HepG2 (cell line): Measurements from ENCODE around the gene NCAPD2. TPM values are rescaled to one million over a fixed set of nuclear protein-coding genes. Genes with fewer than 3 reads are reported as not detected.

Source experiments
- ATAC-seq: fragments of 200-7000 bp; cut with Tn5 transposase; 3 replicates; pipeline ENCODE4 v1.9.1; 2020; ENCODE audit warnings: mild to moderate bottlenecking, moderate library complexity
- BruUV-seq: library from RNA; stranded (reverse); fragments of 400-500 nt; replicated peaks from 2 replicates; lab custom pipeline; 2021; lab: Mats Ljungman, UMichigan
- CTCF ChIA-PET: fragments of 300-600 bp; formaldehyde crosslinking; extraction: SDS; loops from one replicate; lab custom pipeline; 2021; ENCODE audit warnings: low total read pairs, inconsistent platforms, low intra/inter-chr PET ratio; lab: Yijun Ruan, JAX
- POLR2A ChIA-PET: fragments of 350-600 bp; sonication (Branson Sonifier 250); formaldehyde crosslinking; loops from one replicate; lab custom pipeline; 2020; ENCODE audit warnings: antibody characterized with exemption, inconsistent platforms; lab: Yijun Ruan, JAX
- DNase-seq: peaks from one replicate; pipeline ENCODE4 v3.0.0-alpha.2; 2015; ENCODE audit warnings: low spot score
- FAIRE-seq: peaks from 3 replicates; lab custom pipeline; 2011; peaks lifted over from hg19 to GRCh38; lab: Jason Lieb, UNC
- H2AFZ ChIP-seq: one replicate; pipeline ENCODE4 v1.6.1; 2011; ENCODE audit warnings: low read length, inconsistent platforms
- H3K27ac ChIP-seq: fragments of 300-600 bp; 3 replicates; pipeline ENCODE4 v1.8.0; 2011; ENCODE audit warnings: mixed run types, mild to moderate bottlenecking, mixed read lengths, low read length, inconsistent platforms; ENCODE audit not compliant: insufficient read depth; ENCODE audit errors: extremely low read length
- H3K27me3 ChIP-seq, 2 experiments: fragments of 200-600 bp in 1 of 2; 2 replicates in 1 of 2; 3 replicates in 1 of 2; pipeline versions ENCODE4 v1.6.0 to v1.8.0; 2011; ENCODE audit warnings: low read length in 2 of 2, mild to moderate bottlenecking in 2 of 2, moderate library complexity in 2 of 2, inconsistent platforms in 1 of 2; ENCODE audit not compliant: insufficient read depth in 2 of 2, control insufficient read depth in 1 of 2
- H3K36me3 ChIP-seq, 2 experiments: fragments of 200-600 bp in 1 of 2; replicated peaks in 1 of 2; 2 replicates in 1 of 2; 3 replicates in 1 of 2; pipeline versions ENCODE4 v1.5.1 to v1.8.0; 2011; ENCODE audit warnings: low read length in 2 of 2, inconsistent platforms in 1 of 2; ENCODE audit not compliant: insufficient read depth in 2 of 2, control insufficient read depth in 1 of 2
- H3K4me1 ChIP-seq: 2 replicates; pipeline ENCODE4 v1.5.1; 2012; ENCODE audit warnings: low read length, inconsistent platforms; ENCODE audit not compliant: insufficient read depth
- H3K4me2 ChIP-seq: 2 replicates; pipeline ENCODE4 v1.6.0; 2011; ENCODE audit warnings: low read depth, low read length, inconsistent platforms
- H3K4me3 ChIP-seq, 3 experiments: fragments of 200-600 bp in 1 of 3; sonication (generic), shearing (Covaris generic) in 1 of 3; replicated peaks in 1 of 3; 2 replicates each; pipeline ENCODE4 v1.5.1; 2011 to 2016; ENCODE audit warnings: low read length in 3 of 3, inconsistent platforms in 2 of 3, low read depth in 2 of 3, mild to moderate bottlenecking in 2 of 3, control low read depth in 1 of 3, mixed read lengths in 1 of 3; ENCODE audit not compliant: insufficient read depth in 1 of 3
- H3K79me2 ChIP-seq: one replicate; pipeline ENCODE4 v1.6.1; 2011; ENCODE audit warnings: low read length, inconsistent platforms; ENCODE audit not compliant: insufficient read depth
- H3K9ac ChIP-seq: 2 replicates; pipeline ENCODE4 v1.6.0; 2011; ENCODE audit warnings: mild to moderate bottlenecking, low read depth, low read length, inconsistent platforms; ENCODE audit not compliant: insufficient read depth
- H3K9me3 ChIP-seq: 2 replicates; pipeline ENCODE4 v1.5.1; 2012; ENCODE audit warnings: mild to moderate bottlenecking, low read length
- H4K20me1 ChIP-seq: 2 replicates; pipeline ENCODE4 v1.6.0; 2011; ENCODE audit warnings: inconsistent platforms, mild to moderate bottlenecking, low read length, moderate library complexity; ENCODE audit not compliant: insufficient read depth
- DNMT1 ChIP-seq: sonication (generic); formaldehyde crosslinking; IDR thresholded peaks from 2 replicates; pipeline ENCODE4 v1.5.1; 2020; ENCODE audit warnings: mild to moderate bottlenecking, missing genetic modification reagents
- ELF4 ChIP-seq: sonication (generic); formaldehyde crosslinking; IDR thresholded peaks from 2 replicates; pipeline ENCODE4 v1.5.0; 2020; ENCODE audit warnings: missing genetic modification reagents, mild to moderate bottlenecking, moderate library complexity, borderline replicate concordance
- MED8 ChIP-seq: sonication (generic); formaldehyde crosslinking; IDR thresholded peaks from 2 replicates; pipeline ENCODE4 v1.8.1; 2023; ENCODE audit warnings: mild to moderate bottlenecking, missing genetic modification reagents; ENCODE audit not compliant: insufficient replicate concordance
- MIER2 ChIP-seq: IDR thresholded peaks from 2 replicates; pipeline ENCODE4 v1.6.1; 2016; ENCODE audit warnings: missing biosample characterization, missing genetic modification reagents
- PITX1 ChIP-seq: sonication (generic); formaldehyde crosslinking; IDR thresholded peaks from 2 replicates; pipeline ENCODE4 v1.5.1; 2020; ENCODE audit warnings: mild to moderate bottlenecking, missing genetic modification reagents
- RCOR2 ChIP-seq: IDR thresholded peaks from 2 replicates; pipeline ENCODE4 v1.6.1; 2016; ENCODE audit warnings: missing biosample characterization, missing genetic modification reagents
- SMAD1 ChIP-seq: sonication (generic); formaldehyde crosslinking; IDR thresholded peaks from 2 replicates; pipeline ENCODE4 v1.4.0; 2020; ENCODE audit warnings: missing genetic modification reagents, low read depth, mild to moderate bottlenecking, borderline replicate concordance
- ZNF230 ChIP-seq: sonication (generic); formaldehyde crosslinking; IDR thresholded peaks from 2 replicates; pipeline ENCODE4 v1.4.0; 2020; ENCODE audit warnings: mild to moderate bottlenecking, missing genetic modification reagents
- ZNF263 ChIP-seq: sonication (generic); formaldehyde crosslinking; IDR thresholded peaks from 2 replicates; pipeline ENCODE4 v1.4.0; 2020; ENCODE audit warnings: missing genetic modification reagents
- ZNF775 ChIP-seq: sonication (generic); formaldehyde crosslinking; IDR thresholded peaks from 2 replicates; pipeline ENCODE4 v1.4.0; 2020; ENCODE audit warnings: missing genetic modification reagents, mild to moderate bottlenecking, moderate library complexity, borderline replicate concordance
- WGBS: methylation state at CpG from one replicate; pipeline ENCODE4 v1.1.6; 2017; ENCODE audit warnings: low lambda C conversion rate; 5-methylcytosine and 5-hydroxymethylcytosine counted together
- in situ Hi-C: cut with HindIII; loops from 2 replicates; pipeline ENCODE4 v1.10.0; 2017; ENCODE audit warnings: low pct_unique_long_range_greater_than_20kb; ENCODE audit not compliant: extremely low pct_ligation_motif_present
- intact Hi-C: fragments of 100-400 bp; cut with micrococcal nuclease; formaldehyde crosslinking; loops from one replicate; pipeline ENCODE4 v1.10.0; 2022; ENCODE audit not compliant: unreplicated experiment
- polyA plus RNA-seq, 8 experiments: library from polyadenylated mRNA; depleted of rRNA in 3 of 8; stranded (reverse) in 7 of 8; unstranded in 1 of 8; fragments of >200 nt; fragmentation: Illumina TruSeq in 4 of 8; extraction: Trizol in 4 of 8; gene quantifications; 2 replicates each; pipeline versions ENCODE4 v1.2.1 to v1.2.3, GENCODE V29; 2011 to 2016; ENCODE audit warnings: low read depth in 4 of 8, missing spikeins in 1 of 8, mixed read lengths in 1 of 8; ENCODE audit not compliant: insufficient read depth in 1 of 8
- total RNA-seq, 5 experiments: library from RNA; depleted of rRNA; stranded (reverse); fragments of >200 nt; fragmentation: Illumina TruSeq; extraction: Trizol; gene quantifications; 2 replicates each; pipeline ENCODE4 v1.2.3, GENCODE V29; 2016; ENCODE audit warnings: low read depth in 1 of 5
- TF ChIP-seq, protein P1 (sequence below): sonication (generic); formaldehyde crosslinking; IDR thresholded peaks from 2 replicates; pipeline ENCODE4 v1.8.0; 2022; ENCODE audit warnings: mild to moderate bottlenecking, missing genetic modification reagents, moderate library complexity
- TF ChIP-seq, protein P2 (sequence below): sonication (generic); formaldehyde crosslinking; IDR thresholded peaks from 2 replicates; pipeline ENCODE4 v1.8.1; 2023; ENCODE audit warnings: mild to moderate bottlenecking, inconsistent platforms, moderate library complexity, missing genetic modification reagents, borderline replicate concordance
- TF ChIP-seq, protein P3 (sequence below): sonication (generic); formaldehyde crosslinking; IDR thresholded peaks from 2 replicates; pipeline ENCODE4 v1.8.0; 2023; ENCODE audit warnings: mild to moderate bottlenecking, missing genetic modification reagents
- TF ChIP-seq, protein P4 (sequence below): IDR thresholded peaks from 2 replicates; pipeline ENCODE4 v1.6.1; 2016; ENCODE audit warnings: missing biosample characterization, missing genetic modification reagents, low read depth
- TF ChIP-seq, protein P5 (sequence below): sonication (generic); formaldehyde crosslinking; IDR thresholded peaks from 2 replicates; pipeline ENCODE4 v1.4.0; 2020; ENCODE audit warnings: mild to moderate bottlenecking, missing genetic modification reagents
- TF ChIP-seq, protein P6 (sequence below): fragments of 450-650 bp; IDR thresholded peaks from 2 replicates; pipeline ENCODE4 v1.6.1; 2016

NCAPD2 gene
- total and polyA plus RNA-seq, 2 of the 13 experiments (the other 11 are each of a cell fraction or from before 2014, with no cell fraction given) = 51.1 to 65.6 TPM

DNA sequence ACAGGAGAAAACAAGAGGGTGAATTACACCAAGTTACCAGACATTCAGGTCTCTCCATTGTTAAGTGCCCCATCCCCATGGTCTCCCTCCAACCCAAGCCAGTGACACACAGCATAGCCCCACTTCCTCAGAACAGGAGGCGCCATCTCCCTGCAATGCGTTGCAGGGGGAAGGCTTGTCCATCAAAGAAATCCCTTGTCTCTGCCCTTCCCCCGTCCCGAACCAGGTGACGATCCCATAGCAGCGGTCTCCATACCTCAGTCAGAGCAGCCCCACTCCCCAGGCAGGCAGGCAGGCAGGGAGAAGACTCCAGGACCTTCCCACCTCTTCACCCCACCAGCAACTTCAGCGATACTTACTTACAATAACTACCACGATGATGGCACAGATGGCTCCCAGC, 29.4 kb upstream of the NCAPD2 start:
- H3K27ac ChIP-seq = no peak overlapping the region
- H3K4me1 ChIP-seq = peaks cover 24% of the 10 kb centered on the region
- H3K79me2 ChIP-seq = no peaks in the 10 kb centered on the region
- ChIA-PET POLR2A (interaction anchor here (1.0 kb wide), 1 partner anchor 12 kb away, joined by 5 read pairs; the partner anchor contains the start of gene TAPBPL), CTCF (interaction anchor here (1.6 to 1.7 kb wide), 2 partner anchors 41 to 141 kb away, joined by 6 to 29 read pairs; no protein-coding TSS in a partner anchor)
- no peaks in the 10 kb centered on the region for H3K27me3 ChIP-seq
- ATAC-seq (no peak), FAIRE-seq (no peak), DNase-seq (no peak)
- WGBS = 98% methylated on average over 7 of the region's 8 CpGs
- H2AFZ ChIP-seq = no peak overlapping the region
- in situ Hi-C loops = loop anchor here (5.0 to 25.0 kb wide), 2 partner anchors 42 to 402 kb away; no protein-coding TSS in a partner anchor
- H3K4me2 ChIP-seq = no peak overlapping the region
- H4K20me1 ChIP-seq = no peaks in the 10 kb centered on the region
- no peak overlapping the region for H3K4me3 ChIP-seq
- BruUV-seq = no TSS peak
- no peak overlapping the region for H3K9ac ChIP-seq
- H3K9me3 ChIP-seq = no peaks in the 10 kb centered on the region
- peaks cover 20 to 34% of the 10 kb centered on the region in 2 experiments for H3K36me3 ChIP-seq
- TF ChIP-seq MIER2 (CRISPR knock-in tag) (no peak), ELF4 (no peak), PITX1 (no peak), MED8 (CRISPR knock-in tag) (no peak), RCOR2 (CRISPR knock-in tag) (no peak), ZNF775 (CRISPR knock-in tag) (no peak), DNMT1 (CRISPR knock-in tag) (no peak), ZNF263 (CRISPR knock-in tag) (no peak), SMAD1 (CRISPR knock-in tag) (no peak), ZNF230 (CRISPR knock-in tag) (no peak)
- TF ChIP-seq, protein P1, sequence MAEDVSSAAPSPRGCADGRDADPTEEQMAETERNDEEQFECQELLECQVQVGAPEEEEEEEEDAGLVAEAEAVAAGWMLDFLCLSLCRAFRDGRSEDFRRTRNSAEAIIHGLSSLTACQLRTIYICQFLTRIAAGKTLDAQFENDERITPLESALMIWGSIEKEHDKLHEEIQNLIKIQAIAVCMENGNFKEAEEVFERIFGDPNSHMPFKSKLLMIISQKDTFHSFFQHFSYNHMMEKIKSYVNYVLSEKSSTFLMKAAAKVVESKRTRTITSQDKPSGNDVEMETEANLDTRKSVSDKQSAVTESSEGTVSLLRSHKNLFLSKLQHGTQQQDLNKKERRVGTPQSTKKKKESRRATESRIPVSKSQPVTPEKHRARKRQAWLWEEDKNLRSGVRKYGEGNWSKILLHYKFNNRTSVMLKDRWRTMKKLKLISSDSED = no peak
- TF ChIP-seq, protein P2, sequence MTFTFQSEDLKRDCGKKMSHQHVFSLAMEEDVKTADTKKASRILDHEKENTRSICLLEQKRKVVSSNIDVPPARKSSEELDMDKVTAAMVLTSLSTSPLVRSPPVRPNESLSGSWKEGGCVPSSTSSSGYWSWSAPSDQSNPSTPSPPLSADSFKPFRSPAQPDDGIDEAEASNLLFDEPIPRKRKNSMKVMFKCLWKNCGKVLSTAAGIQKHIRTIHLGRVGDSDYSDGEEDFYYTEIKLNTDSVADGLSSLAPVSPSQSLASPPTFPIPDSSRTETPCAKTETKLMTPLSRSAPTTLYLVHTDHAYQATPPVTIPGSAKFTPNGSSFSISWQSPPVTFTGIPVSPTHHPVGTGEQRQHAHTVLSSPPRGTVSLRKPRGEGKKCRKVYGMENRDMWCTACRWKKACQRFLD (CRISPR knock-in tag) = no peak
- TF ChIP-seq, protein P3, sequence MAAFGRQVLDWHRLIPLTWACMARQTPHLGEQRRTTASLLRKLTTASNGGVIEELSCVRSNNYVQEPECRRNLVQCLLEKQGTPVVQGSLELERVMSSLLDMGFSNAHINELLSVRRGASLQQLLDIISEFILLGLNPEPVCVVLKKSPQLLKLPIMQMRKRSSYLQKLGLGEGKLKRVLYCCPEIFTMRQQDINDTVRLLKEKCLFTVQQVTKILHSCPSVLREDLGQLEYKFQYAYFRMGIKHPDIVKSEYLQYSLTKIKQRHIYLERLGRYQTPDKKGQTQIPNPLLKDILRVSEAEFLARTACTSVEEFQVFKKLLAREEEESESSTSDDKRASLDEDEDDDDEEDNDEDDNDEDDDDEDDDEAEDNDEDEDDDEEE (CRISPR knock-in tag) = no peak
- TF ChIP-seq, protein P4, sequence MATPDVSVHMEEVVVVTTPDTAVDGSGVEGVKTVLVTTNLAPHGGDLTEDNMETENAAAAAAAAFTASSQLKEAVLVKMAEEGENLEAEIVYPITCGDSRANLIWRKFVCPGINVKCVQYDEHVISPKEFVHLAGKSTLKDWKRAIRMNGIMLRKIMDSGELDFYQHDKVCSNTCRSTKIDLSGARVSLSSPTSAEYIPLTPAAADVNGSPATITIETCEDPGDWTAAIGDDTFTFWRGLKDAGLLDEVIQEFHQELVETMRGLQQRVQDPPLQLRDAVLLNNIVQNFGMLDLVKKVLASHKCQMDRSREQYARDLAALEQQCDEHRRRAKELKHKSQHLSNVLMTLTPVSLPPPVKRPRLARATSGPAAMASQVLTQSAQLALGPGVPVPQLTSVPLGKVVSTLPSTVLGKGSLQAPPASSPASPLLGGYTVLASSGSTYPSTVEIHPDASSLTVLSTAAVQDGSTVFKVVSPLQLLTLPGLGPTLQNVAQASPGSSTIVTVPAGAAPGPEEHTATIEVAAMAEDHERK (CRISPR knock-in tag) = no peak
- TF ChIP-seq, protein P5, sequence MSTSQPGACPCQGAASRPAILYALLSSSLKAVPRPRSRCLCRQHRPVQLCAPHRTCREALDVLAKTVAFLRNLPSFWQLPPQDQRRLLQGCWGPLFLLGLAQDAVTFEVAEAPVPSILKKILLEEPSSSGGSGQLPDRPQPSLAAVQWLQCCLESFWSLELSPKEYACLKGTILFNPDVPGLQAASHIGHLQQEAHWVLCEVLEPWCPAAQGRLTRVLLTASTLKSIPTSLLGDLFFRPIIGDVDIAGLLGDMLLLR (CRISPR knock-in tag) = no peak
- TF ChIP-seq, protein P6, sequence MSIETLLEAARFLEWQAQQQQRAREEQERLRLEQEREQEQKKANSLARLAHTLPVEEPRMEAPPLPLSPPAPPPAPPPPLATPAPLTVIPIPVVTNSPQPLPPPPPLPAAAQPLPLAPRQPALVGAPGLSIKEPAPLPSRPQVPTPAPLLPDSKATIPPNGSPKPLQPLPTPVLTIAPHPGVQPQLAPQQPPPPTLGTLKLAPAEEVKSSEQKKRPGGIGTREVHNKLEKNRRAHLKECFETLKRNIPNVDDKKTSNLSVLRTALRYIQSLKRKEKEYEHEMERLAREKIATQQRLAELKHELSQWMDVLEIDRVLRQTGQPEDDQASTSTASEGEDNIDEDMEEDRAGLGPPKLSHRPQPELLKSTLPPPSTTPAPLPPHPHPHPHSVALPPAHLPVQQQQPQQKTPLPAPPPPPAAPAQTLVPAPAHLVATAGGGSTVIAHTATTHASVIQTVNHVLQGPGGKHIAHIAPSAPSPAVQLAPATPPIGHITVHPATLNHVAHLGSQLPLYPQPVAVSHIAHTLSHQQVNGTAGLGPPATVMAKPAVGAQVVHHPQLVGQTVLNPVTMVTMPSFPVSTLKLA = no peak
- intact Hi-C loops = loop anchor here (10.0 kb wide), 1 partner anchor 130 kb away; no protein-coding TSS in a partner anchor
